GM11168 (cell line): ENCODE measurements around the gene SYCP2L.
"Not testable (repeated sequence)": the region's sequence is repeated elsewhere in the genome, so short reads cannot be mapped to it uniquely, and the experiment has no call there.

ENCODE experiments used
- in situ Hi-C: fragments of 300-500 bp; cut with MboI; formaldehyde crosslinking; loops from one replicate; pipeline ENCODE4 v1.12.0; 2022; ENCODE audit warnings: low sequenced_read_pairs; ENCODE audit not compliant: unreplicated experiment

Gene SYCP2L

DNA sequence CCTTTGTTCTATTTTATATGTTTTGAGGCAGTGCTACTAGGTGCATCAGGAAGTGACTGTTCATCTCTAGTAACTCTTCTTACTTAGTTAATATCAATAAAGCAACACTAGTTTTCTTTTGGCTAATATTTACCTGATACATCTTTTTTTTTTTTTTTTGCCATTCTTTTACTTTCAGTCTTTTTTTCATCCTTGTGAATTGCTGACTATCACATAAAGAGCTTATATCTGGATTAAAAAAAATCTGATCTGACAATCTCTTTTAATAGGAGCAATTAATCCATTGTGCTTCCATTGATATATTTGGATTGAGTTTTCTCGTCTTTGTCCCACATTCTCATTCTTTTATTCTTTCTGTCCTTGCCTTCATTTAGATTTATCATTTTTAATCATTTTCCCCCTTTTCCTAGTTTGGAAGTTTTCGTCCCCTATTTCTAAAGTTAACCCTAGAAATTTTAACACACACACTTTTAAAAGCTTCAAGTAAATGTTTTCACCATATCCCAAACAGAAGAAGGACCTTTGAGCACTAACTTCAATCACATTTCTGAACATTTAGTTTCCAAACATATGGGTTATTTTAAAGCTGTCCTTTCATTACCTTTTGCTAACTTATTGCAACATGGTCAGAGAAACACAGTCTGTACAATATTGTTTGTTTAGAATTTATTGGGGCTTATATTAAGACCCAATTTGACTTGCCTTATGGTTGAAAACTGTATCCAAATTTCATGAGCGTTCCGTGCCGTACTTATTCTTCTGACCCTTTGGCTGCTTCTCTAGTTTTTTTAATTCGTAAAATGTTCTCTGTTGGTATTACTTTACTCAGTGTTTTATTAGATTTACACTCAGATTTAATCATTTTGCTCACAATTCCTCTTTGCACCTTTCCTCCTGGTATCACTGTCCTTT lies 63.0 kb downstream of the SYCP2L start:
- in situ Hi-C loops, result loop anchor here (10.0 kb wide), 1 partner anchor 105 kb away; no protein-coding TSS in a partner anchor

- in situ Hi-C loops, result loop anchor here (10.0 kb wide), 1 partner anchor 103 kb away; no protein-coding TSS in a partner anchor
Observed at GRCh38 chr6:10951675-10952282, 64.9 kb downstream of the SYCP2L start.

- in situ Hi-C loops, result loop anchor here (10.0 kb wide), 1 partner anchor 100 kb away; no protein-coding TSS in a partner anchor
Observed at GRCh38 chr6:10954590-10955010, 67.7 kb downstream of the SYCP2L start.

DNA sequence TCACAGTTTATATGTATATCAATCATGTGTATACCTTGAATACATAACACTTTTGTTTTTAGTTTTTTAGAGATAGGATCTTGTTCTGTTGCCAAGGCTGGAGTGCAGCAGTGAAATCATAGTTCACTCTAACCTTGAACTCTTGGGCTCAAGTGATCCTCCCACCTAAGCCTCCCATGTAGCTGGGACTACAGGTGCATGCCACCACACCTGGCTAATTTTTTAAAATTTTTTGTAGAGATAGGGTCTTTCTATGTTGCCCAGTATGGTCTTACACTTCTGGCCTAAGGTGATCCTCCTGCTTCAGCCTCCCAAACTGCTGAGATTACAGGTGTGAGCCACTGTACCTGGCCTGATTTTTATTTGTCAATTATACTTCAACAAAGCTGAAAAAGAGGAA lies 69.9 kb downstream of the SYCP2L start:
- in situ Hi-C loops, result loop anchor here (10.0 kb wide), 1 partner anchor 98 kb away; no protein-coding TSS in a partner anchor

DNA sequence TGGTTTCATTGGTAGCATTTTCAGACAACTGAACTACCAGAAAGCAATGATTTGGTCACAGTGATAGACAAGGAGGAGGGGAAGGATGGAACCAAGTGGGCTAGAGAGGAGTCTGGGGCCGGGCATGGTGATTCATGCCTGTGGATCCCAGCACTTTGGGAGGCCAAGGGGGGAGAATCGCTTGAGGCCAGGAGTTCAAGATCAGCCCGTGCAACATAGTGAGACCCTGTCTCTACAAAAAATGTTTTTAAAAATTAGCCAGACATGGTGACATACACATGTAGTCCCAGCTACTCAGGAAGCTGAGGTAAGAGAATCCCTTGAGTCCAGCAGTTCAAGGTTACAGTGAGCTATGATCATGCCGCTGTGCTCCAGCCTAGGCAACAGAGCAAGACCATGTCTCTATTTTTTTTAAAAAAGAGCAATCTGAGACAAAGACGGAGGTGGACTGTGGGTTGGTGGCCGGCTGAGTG lies 70.6 kb downstream of the SYCP2L start:
- in situ Hi-C loops, result loop anchor here (10.0 kb wide), 1 partner anchor 97 kb away; no protein-coding TSS in a partner anchor

DNA sequence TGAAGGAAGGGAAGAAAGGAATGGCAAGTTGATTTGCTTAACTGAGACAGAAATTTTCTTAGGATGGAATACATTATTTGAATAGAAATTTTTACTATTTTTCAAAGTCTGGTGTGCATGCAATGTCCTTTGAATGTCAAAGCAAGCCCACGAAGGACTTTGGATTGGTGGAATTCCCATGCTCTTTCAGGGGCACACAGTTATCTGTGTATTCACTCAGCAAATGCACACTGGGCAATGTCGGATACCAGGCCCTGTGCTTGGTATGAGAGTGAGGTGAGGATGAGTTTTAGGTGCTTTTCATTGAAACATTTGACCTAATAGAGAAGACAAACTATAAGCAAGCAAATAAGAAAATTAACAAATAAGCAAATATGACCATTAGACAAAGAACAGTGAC lies 73.3 kb downstream of the SYCP2L start:
- in situ Hi-C loops, result no loop called here

DNA sequence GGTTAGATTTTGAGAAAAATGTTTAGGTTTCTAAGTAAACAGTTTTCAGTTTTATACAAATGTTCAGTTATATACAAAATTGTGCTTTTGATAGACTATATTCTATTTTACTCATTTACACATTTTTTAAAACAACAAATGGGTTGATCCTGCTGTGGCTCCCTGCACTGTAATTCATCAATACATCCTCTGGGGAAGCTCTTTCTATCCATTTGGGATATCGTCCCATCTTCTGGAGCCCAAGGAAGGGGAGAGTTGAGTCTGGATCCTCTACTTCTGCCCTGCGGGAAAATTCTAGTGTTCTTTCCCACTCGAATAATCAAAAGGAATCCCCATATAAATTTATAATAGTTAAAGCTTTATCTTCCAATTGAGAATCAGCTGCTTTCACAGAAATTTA lies 75.0 kb downstream of the SYCP2L start:
- in situ Hi-C loops, result no loop called here

DNA sequence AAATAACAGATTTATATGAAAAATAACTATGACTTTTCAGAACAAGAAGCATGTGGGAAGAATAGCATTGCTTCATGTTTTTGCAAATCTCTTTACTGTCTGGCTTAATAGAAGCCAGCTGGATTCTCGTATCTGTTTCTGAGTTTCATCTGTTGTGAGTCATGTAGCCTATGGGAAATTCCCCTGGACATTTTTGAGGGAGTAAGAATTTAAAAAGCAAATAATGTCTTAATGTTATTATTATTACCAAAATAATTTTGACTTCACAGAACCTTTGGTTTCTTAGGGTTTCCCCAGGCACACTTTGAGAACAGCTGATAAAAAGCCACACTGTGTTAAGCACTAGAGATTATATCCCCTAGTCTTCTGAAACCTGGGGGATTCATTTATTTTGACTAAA lies 75.8 kb downstream of the SYCP2L start:
- in situ Hi-C loops, result no loop called here

DNA sequence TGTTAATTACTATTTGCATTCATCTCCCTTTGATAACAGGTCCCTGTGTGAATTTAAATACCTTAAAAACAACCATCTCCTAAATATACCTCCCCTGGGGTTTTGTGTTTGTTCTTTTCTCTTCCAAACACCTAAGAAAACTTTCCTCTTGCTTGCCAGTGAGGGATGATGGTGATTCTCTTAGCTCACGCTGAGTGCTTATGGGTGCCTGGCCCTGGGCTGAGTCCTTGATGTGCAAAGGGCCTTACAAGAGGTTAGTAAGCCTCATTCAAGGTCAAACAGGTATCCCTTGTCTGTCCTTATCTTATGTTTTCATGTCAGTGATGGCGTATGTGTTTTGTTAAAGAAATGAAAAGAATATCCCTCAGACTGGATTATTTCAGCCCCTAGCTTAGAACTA lies 76.3 kb downstream of the SYCP2L start:
- in situ Hi-C loops, result no loop called here

DNA sequence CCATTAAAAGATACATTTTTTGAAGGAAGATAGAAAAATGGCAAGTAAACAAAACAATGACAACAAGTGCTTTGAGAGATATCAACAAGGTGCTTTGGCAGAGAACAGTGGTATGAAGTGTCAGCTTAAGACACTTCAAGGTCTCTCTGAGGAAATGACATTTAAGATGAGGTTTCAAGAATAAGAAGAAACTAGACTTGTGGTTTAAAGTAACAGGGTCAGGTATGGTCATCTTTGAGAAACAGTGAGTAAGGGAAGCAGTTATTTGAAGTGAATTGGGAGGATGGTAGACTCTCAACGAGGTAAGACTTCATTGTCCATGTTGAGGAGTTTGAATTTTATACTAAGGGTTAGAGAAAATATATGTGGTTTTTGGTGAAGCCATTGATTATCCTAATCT lies 77.8 kb downstream of the SYCP2L start:
- in situ Hi-C loops, result no loop called here

DNA sequence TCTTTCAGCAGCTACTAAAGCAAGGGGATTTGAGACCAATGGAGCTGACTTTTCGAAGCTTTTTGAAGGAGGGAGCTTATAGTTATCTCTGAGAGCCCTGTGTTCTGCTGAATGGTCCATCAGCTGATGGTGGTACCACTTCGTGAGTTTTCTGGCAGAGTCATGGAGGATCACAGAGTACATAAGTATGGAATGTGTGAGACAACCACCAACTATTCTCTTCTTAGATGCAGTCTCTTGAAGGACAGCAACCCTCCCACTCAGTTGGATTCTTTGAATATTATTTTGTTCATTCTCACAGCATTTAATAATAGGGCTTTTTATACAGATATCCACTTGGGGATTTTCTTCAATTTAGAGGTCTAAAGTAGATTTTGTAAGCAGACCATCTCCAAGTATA lies 81.9 kb downstream of the SYCP2L start:
- in situ Hi-C loops, result no loop called here

GRCh38 chr6:10970731-10971130 lies 83.9 kb downstream of the SYCP2L start:
- in situ Hi-C loops, result no loop called here

DNA sequence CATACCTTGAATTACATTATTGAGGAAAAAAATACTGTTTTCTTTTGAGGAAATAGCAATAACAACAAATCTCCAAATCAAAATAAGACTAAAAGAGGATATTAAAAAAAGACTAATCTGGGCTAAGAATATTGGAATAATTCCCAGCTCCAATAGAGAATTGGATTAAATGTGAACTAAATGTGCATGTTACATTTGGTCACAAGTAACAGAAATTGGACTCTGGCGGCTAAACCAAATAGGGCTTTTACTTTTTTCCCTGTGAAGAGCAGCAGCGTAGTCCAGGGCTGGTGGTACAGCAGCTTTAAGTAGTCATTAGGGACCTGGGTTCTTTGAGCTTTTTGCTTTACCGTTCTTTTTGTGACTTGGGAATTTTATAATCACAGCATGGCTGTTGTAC lies 85.3 kb downstream of the SYCP2L start:
- in situ Hi-C loops, result no loop called here

- in situ Hi-C loops, result no loop called here
Observed at GRCh38 chr6:10976571-10976970, 89.7 kb downstream of the SYCP2L start.

GRCh38 chr6:10977231-10977968 lies 90.5 kb downstream of the SYCP2L start:
- in situ Hi-C loops, result no loop called here

GRCh38 chr6:10979603-10980002 lies 92.8 kb downstream of the SYCP2L start:
- in situ Hi-C loops, result no loop called here

GRCh38 chr6:10981409-10981808 lies 94.6 kb downstream of the SYCP2L start:
- in situ Hi-C loops, result no loop called here

DNA sequence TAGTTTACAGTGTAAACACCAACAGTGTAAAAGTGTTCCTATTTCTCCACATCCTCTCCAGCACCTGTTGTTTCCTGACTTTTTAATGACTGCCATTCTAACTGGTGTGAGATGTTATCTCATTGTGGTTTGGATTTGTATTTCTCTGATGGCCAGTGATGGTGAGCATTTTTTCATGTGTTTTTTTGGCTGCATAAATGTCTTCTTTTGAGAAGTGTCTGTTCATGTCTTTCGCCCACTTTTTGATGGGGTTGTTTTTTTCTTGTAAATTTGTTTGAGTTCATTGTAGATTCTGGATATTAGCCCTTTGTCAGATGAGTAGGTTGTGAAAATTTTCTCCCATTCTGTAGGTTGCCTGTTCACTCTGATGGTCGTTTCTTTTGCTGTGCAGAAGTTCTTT lies 98.1 kb downstream of the SYCP2L start:
- in situ Hi-C loops, result not testable (repeated sequence)

GRCh38 chr6:10989587-10989986 lies 102.7 kb downstream of the SYCP2L start:
- in situ Hi-C loops, result no loop called here

- in situ Hi-C loops, result no loop called here
Observed at GRCh38 chr6:10991115-10991514, 104.3 kb downstream of the SYCP2L start.

DNA sequence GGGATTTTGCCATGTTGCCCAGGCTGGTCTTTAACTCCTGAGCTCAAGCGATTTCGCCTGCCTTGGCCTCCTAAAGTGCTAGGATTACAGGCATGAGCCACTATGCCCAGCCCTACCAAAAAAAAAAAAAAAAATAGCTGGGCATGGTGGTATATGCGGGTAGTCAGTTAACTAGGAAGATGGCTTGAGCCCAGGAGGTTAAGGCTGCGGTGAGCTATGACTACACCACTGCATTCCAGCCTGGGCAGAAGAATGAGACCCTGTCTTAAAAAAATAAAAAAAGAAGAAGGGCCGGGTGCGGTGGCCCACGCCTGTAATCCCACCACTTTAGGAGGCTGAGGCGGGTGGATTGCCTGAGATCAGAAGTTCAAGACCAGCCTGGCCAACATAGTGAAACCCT lies 107.0 kb downstream of the SYCP2L start:
- in situ Hi-C loops, result no loop called here
